ENCODE results near the gene ECT2L. TPM values are rescaled to one million over a fixed set of nuclear protein-coding genes. Genes with fewer than 3 reads are reported as not detected.

ECT2L gene
- total RNA-seq, 2 donors from 2014 or later, result not detected

GRCh38 chr6:138782243-138782642, 13.6 kb upstream of the ECT2L start:
- H3K4me3 ChIP-seq, result no peak overlapping the region
- ATAC-seq (ENCODE audit: insufficient number of reproducible peaks, low FRiP score, low read depth) (no peak), DNase-seq (ENCODE audit: low spot score) (no peak)
- no peak for TF ChIP-seq CTCF (IDR thresholded peaks at IDR 0.05)
- H3K27ac ChIP-seq, result no peak overlapping the region
- H3K27me3 ChIP-seq (replicated peaks; ENCODE audit: insufficient read depth), result no peaks in the 10 kb centered on the region
- H3K4me1 ChIP-seq (ENCODE audit: control insufficient read depth in 1 of 2, low read depth in 2 of 2), result peaks cover 0 to 7% of the 10 kb centered on the region in 2 donors
- no peaks in the 10 kb centered on the region for H3K9me3 ChIP-seq
- peaks cover 18% of the 10 kb centered on the region for H3K36me3 ChIP-seq

GRCh38 chr6:138785079-138785478, 10.8 kb upstream of the ECT2L start:
- H3K4me3 ChIP-seq, result no peak overlapping the region
- peaks cover 0 to 7% of the 10 kb centered on the region in 2 donors for H3K4me1 ChIP-seq (ENCODE audit: control insufficient read depth in 1 of 2, low read depth in 2 of 2)
- H3K36me3 ChIP-seq, result peaks cover 19% of the 10 kb centered on the region
- DNase-seq (ENCODE audit: low spot score) (no peak), ATAC-seq (ENCODE audit: insufficient number of reproducible peaks, low FRiP score, low read depth) (no peak)
- no peaks in the 10 kb centered on the region for H3K27me3 ChIP-seq (replicated peaks; ENCODE audit: insufficient read depth)
- no peak for TF ChIP-seq CTCF (IDR thresholded peaks at IDR 0.05)
- no peaks in the 10 kb centered on the region for H3K9me3 ChIP-seq
- H3K27ac ChIP-seq, result no peak overlapping the region

- peaks cover 0 to 7% of the 10 kb centered on the region in 2 donors for H3K4me1 ChIP-seq (ENCODE audit: control insufficient read depth in 1 of 2, low read depth in 2 of 2)
- H3K27me3 ChIP-seq (replicated peaks; ENCODE audit: insufficient read depth), result no peaks in the 10 kb centered on the region
- no peak overlapping the region for H3K4me3 ChIP-seq
- no peak overlapping the region for H3K27ac ChIP-seq
- peaks cover 25% of the 10 kb centered on the region for H3K36me3 ChIP-seq
- DNase-seq (ENCODE audit: low spot score) (no peak), ATAC-seq (ENCODE audit: insufficient number of reproducible peaks, low FRiP score, low read depth) (no peak)
- TF ChIP-seq CTCF (IDR thresholded peaks at IDR 0.05), result no peak
- no peaks in the 10 kb centered on the region for H3K9me3 ChIP-seq
Observed at GRCh38 chr6:138785980-138786379, 9.9 kb upstream of the ECT2L start.

GRCh38 chr6:138787138-138787537, 8.7 kb upstream of the ECT2L start:
- Histone ChIP-seq H3K36me3 (peaks cover 25% of the 10 kb centered on the region), H3K4me3 (no peak overlapping the region)

GRCh38 chr6:138796771-138797170, 884 bp downstream of the ECT2L start:
- DNase-seq (ENCODE audit: low spot score), result no peak
- Histone ChIP-seq H3K27me3 (replicated peaks; ENCODE audit: insufficient read depth) (no peaks in the 10 kb centered on the region), H3K27ac (no peak overlapping the region), H3K4me1 (ENCODE audit: control insufficient read depth in 1 of 2, low read depth in 2 of 2) (peaks cover 0 to 3% of the 10 kb centered on the region in 2 donors), H3K9me3 (no peaks in the 10 kb centered on the region), H3K4me3 (no peak overlapping the region), H3K36me3 (peaks cover 5% of the 10 kb centered on the region)
- no peak for TF ChIP-seq CTCF (IDR thresholded peaks at IDR 0.05)
- ATAC-seq (ENCODE audit: insufficient number of reproducible peaks, low FRiP score, low read depth), result no peak

More at GRCh38 chr6:138787138-138787537, 8.7 kb upstream of the ECT2L start:
- Histone ChIP-seq H3K27ac (no peak overlapping the region), H3K27me3 (replicated peaks; ENCODE audit: insufficient read depth) (no peaks in the 10 kb centered on the region), H3K9me3 (no peaks in the 10 kb centered on the region), H3K4me1 (ENCODE audit: control insufficient read depth in 1 of 2, low read depth in 2 of 2) (peaks cover 0 to 7% of the 10 kb centered on the region in 2 donors)
- ATAC-seq (ENCODE audit: insufficient number of reproducible peaks, low FRiP score, low read depth), result no peak
- no peak for DNase-seq (ENCODE audit: low spot score)
- no peak for TF ChIP-seq CTCF (IDR thresholded peaks at IDR 0.05)
